WI38 (cell line): ENCODE data around the gene ATP13A4.

ENCODE experiments used
- H3K4me3 ChIP-seq: 2 replicates; pipeline ENCODE4 v1.5.1; 2011; ENCODE audit warnings: low read depth, mild to moderate bottlenecking, control low read depth, low read length
- TF ChIP-seq, protein P1 (sequence below): IDR thresholded peaks from 2 replicates; pipeline ENCODE4 v1.5.1; 2012; ENCODE audit warnings: low read depth, mild to moderate bottlenecking, control low read depth, low read length

ATP13A4 gene

DNA sequence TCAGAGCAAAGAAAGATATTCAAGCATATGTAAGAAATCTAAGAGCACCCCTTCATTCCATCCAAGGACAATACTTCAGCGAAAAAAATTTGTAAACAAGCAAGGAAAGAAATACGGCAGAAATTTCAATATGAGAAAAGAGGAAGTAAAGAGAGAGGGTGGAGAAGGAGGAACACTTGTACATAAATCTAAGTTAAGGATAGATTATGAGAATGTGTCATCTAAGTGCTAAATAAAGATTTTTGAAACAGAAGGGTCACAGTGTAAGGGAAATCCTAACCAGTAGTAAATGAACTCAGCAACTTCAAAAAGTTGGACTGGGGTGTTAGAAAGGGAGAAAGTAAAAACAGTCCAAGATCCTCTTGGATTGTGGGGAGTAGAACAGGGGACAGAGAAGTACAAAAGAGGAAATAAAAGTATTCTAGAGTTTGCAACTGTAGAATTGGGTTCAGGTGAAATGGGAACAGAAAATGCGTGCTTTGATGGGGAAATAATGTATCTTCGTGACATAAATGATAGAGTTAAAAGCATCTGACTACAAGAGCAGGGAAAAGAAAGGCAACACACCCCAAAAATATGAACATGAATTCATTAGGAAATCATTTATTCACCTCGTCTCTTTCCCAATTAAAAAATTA, 107.6 kb downstream of the ATP13A4 start:
- H3K4me3 ChIP-seq = no peak overlapping the region
- TF ChIP-seq, protein P1, sequence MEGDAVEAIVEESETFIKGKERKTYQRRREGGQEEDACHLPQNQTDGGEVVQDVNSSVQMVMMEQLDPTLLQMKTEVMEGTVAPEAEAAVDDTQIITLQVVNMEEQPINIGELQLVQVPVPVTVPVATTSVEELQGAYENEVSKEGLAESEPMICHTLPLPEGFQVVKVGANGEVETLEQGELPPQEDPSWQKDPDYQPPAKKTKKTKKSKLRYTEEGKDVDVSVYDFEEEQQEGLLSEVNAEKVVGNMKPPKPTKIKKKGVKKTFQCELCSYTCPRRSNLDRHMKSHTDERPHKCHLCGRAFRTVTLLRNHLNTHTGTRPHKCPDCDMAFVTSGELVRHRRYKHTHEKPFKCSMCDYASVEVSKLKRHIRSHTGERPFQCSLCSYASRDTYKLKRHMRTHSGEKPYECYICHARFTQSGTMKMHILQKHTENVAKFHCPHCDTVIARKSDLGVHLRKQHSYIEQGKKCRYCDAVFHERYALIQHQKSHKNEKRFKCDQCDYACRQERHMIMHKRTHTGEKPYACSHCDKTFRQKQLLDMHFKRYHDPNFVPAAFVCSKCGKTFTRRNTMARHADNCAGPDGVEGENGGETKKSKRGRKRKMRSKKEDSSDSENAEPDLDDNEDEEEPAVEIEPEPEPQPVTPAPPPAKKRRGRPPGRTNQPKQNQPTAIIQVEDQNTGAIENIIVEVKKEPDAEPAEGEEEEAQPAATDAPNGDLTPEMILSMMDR = no peak

DNA sequence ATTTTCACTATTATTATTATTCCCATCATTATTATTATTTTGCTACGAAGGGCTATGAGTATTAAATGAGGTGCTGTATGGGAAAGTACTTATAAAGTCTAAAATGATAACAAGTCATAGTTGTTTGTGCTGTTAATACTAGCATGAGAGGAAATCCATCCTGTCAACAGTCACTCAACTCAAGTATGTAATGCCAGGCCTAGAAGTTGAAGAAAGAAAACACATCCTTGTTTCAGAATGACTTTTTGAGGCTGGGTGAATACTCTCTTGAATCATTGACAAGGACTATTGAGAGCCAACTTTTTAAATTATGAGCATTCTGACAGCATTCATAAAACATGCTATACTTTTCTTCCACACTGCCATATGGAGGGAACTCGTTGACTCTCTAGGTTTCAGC, 115.3 kb downstream of the ATP13A4 start:
- TF ChIP-seq, protein P1 = no peak
- no peak overlapping the region for H3K4me3 ChIP-seq

DNA sequence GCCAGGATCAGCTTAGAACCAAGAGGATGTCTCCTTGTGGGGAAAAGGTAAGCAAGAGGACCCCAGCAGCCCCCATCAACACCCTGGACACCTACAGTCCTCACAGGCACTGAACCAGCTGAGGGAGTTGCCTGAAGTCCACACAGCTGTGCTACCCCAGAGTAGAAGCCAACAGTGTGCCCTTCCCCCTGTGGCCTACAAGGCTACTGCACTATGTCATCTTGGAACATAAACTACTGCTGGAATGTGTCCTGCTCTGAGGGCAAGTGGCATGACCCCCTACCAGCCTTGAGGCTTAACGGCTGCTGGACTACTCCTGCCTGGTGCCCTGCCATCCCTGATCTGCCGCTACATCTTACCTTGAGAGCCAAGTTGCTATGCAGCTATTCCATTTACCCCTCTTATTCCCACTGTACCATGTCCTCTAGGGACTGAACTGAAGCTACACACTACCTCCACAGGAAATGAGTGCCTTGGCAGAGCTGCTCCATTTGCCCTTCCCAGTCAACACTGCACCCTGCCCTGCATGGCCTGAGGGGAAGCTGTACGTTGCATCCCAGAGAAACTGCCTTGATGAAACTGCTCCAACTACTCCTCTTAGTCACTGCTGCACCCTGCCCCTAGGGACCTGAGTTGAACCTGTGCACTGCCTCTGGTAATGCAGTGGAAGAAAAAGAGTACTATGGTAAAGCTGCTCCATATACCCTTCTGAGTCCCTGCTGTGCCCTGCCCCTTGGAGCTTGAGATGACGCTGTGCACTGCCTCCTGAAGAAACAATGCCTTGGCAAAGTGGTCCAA, 135.9 kb downstream of the ATP13A4 start:
- no peak overlapping the region for H3K4me3 ChIP-seq
- TF ChIP-seq, protein P1 = no peak

DNA sequence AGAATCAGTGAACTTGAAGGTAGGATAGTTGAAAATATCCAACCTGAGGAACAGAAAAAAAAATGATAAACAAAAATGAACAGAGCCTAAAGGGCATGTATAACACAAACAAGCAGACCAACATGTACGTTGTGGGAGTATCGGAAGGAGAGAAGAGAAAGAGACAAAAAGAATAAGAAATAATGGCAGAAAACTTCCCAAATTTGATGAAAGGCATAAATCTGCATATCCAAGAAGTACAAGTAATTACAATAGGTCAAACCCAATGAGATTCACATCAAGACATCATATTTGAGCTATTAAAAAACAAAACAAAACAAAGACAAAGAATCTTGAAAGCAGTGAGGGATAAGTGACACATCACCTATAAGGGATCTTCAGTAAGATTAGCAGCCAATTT, 138.1 kb downstream of the ATP13A4 start:
- TF ChIP-seq, protein P1 = no peak
- H3K4me3 ChIP-seq = no peak overlapping the region

DNA sequence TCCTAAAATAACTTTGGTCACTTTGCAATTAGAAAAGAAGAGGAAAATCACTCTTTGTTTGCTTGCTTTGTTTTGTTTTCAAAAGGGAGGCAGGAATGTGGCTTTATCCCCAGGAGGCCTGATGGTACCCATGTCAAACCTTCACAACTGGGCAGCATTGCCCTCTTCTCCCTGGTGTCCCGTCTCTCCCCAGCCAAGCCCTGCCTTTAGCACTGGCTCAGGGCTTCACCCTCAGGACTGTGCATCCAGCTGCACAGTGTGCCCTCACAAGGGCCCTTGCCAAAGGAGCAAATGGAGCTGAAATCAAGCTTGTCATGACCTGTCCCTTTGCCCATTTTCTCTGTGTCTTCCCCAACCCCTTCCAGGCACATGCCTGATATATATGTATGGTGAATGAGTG, 147.0 kb downstream of the ATP13A4 start:
- TF ChIP-seq, protein P1 = no peak
- H3K4me3 ChIP-seq = no peak overlapping the region

DNA sequence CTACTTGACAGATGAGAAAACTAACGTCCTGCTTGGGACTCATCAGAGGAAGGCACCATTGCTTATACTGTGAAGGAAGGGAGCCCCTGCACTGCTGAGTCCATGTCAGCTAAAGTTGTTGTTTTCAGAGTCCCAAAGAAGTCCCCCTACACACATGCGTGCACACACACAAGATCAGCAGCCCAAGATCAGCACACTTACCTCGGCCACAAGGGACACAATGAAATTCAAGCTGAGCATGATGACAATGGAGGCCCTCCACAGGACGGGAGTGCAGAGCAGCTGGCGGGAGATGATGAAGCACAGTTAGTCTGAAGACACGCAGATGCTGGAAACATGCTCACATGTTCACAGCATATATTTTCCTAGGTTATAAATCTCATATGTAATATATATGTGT, 147.6 kb downstream of the ATP13A4 start:
- TF ChIP-seq, protein P1 = no peak
- H3K4me3 ChIP-seq = no peak overlapping the region

DNA sequence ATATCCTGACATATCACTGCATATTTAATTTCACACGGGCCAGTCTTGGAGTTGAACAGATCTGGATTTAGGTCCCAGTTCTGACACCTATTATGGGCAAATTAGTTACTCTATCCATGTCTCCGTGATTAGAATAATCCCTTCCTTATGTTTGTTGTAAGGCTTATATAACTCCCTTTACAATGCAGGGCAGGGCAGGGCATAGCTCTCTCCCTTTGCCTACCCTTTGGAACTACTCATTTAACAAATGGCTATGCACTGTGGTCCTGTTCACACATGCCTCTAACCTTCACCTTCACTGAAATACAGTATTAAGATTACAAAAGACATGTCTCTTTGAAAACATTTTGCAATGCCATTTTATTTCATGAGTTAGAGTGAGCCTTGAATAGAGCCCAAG, 151.4 kb downstream of the ATP13A4 start:
- H3K4me3 ChIP-seq = no peak overlapping the region
- TF ChIP-seq, protein P1 = no peak
